Endometrial microvascular endothelial cells (primary cell): Measurements from ENCODE around the gene F2RL2. TPM values are rescaled to one million over a fixed set of nuclear protein-coding genes. Genes with fewer than 3 reads are reported as not detected.
"Not testable (repeated sequence)": the region's sequence is repeated elsewhere in the genome, so short reads cannot be mapped to it uniquely, and the experiment has no call there.

ENCODE experiments used
- in situ Hi-C: cut with HindIII; loops from 2 replicates; pipeline ENCODE4 v1.10.0; 2017; ENCODE audit warnings: low sequenced_read_pairs, low pct_unique_long_range_greater_than_20kb; ENCODE audit errors: inconsistent ontology term
- total RNA-seq: library from RNA; depleted of rRNA; stranded (reverse); fragments of >200 nt; gene quantifications from one replicate; pipeline ENCODE4 v1.2.3, GENCODE V29; 2015; ENCODE audit errors: inconsistent ontology term

Gene F2RL2
- total RNA-seq, 1 donor from 2014 or later = 2.9 TPM

DNA sequence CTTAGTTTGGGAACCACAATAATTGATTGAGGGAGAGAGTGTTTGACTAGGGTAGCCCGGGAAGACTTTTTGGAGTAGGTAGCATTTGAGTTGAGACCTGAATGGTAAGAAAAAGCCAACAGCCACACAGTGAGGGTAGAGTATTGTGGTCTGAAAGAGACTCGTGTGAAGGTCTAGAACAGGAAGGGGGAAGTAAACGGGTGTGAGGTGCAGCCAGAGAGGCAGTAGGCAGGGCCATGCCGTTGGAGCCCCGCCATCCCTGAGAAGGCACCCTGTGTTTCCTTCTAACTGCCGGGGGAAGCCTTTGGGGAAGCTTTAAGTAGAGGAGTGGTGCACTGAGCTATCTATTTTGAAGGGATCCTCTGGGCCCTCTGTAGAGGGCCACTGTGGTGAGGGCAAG lies 3.5 kb upstream of the F2RL2 start:
- in situ Hi-C loops = no loop called here

DNA sequence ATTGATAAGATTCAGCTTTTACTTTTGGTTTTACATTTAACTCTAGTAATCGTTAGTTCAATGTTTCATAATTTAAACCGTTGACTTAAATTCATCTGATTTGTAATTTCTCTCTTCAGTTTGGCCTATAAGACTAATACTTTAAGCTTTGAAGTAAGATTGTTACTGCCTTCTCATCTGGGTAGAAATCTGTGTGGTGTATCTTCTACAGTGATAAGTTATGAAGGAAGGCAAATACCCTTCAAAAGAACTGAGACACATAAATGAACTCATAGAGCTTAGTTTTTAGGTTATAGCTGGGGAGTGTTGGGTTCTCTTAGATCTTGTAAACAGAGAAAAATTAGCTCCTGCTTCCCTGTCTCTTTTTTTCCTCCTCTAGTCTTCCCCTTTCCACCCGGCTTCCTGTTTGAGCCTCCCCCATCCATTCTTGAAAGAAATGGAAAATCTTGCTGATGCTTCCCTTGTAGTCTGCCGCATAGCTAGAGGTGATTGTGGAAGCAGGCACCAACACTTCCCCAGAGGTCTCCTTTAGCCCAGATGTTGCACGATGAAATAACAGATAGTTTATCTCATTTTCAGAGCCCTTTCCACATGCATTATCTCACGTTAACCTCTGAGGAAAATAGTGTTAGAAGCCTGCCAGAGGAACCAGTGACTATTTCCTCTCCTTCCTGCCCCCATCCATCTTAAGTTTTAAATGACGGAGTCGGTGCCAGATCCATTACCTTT lies 2.0 kb upstream of the F2RL2 start:
- in situ Hi-C loops = no loop called here

DNA sequence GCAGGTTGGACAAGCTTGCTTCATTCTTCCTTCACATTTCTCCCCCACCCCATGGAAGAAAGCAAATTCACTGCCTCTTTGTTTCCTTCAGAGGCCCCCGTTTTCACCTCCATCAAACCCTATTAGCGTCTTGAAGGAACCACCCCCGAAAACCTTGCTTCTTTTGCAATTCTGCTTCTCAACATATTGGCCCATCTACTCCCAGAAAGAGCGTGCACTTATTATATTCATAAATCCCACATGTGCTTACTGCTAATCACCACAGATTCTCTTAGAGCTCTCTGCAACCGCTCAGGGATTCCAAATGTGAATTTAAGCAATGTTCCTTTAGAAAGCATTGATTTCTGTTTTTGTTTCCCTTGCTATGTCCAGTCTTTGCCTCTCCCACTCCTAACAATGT lies 1.1 kb downstream of the F2RL2 start:
- in situ Hi-C loops = no loop called here

DNA sequence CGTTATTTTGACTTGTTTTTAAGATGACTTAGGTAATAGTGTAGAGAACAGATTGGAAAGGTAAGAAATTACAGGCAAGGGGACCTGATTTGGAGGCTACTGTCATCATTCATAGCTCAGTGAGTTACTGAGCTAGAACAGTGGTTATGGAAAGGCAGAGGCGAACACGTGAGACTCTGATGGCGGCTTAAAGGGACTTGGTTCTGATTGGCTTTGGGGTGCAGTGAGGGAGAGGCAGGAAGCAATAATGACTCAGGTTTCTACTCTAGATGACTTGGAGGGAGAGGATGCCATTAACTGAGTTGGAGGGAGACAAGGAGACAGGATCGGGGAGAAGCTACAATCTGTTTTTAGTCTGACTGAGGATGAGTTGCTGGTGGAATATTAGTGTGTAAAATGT lies 3.0 kb downstream of the F2RL2 start:
- in situ Hi-C loops = no loop called here

DNA sequence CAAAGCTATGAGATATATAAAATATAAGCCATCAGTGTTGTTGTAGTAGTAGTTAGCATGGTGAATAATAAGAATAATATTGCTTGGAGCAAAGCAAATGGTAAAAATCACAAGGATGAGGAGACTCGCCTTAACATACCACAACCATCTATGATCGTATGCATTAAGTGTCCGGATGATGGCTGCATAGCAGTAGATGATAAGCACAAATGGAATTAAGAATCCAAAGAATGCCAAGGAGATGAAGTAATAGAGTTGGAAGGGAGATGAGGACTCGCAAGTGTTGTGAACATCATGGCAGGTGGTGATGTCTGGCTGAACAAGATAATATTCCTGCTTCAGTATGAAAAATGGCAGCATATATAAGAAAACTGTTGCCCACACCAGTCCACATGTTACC lies 5.5 kb downstream of the F2RL2 start:
- in situ Hi-C loops = no loop called here

DNA sequence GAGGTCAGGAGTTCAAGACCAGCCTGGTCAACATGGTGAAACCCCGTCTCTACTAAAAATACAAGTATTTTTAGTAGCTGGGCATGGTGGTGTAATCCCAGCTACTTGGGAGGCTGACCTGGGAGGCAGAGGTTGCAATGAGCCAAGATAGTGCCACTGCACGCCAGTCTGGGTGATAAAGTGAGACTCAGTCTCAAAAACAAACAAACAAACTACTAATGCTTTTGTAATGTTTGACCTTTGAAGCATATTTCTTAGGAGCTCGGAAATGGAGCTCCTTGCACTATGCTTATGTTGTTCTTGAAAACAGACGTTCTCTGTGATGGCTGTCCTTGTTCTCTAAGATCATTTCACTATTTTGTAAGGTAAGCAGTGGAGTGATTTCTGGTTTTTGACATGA lies 6.0 kb downstream of the F2RL2 start:
- in situ Hi-C loops = no loop called here

DNA sequence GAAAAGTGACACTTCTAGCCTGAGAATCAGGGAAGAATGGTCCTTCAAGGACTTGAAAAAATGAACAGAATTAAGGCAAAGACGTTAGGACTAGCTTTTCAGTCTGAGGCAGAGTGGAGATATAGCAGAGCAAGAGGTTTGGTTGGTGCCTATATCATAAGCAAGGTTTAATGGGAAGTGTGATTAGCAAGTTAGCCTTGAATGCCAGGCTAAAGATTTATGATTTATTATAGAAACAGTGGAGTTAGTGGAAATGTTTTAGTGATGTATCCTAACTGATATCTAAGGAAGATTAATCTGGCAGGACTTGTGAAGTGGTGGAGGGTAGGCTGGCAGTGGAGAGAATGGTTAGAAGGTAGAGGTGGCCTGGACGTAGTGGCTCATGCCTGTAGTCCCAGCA lies 7.0 kb downstream of the F2RL2 start:
- in situ Hi-C loops = no loop called here

DNA sequence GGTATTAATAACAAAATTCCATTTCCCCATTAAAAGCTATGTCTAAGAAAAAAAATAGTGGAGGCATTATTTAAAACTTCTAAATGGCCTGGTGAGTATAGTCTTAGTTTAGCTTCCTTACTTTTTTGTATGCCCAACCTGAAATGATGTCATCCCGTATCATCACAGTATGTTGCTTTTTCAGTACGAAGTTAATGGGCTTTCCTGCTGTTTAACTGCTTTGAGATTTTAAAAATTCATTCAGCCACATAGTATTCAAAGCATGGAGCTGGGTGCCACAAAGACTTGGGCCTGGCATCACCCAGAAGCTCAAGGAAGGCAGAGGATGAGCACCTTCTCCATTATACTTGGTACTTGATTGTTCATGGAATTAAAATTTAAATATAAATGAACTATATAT lies 7.4 kb downstream of the F2RL2 start:
- in situ Hi-C loops = no loop called here

DNA sequence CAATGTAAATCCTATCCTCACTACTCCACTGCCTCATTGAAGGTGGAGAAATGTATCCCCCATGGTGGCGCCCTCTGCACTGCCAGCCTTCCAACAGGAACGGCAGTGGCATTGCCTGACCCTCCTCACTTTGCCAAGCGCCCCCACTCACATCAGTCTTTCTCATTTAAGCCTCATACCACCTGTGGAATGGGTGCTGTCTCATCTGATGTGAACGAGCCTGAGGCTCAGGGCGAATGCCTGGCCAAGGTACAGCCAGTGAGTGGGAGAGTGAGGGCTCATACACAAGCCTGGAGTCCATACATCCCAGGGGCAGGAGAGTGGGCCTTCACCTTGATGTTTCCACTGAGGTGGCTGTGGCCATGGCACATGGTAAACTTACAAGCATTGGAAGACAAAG lies 10.3 kb downstream of the F2RL2 start:
- in situ Hi-C loops = no loop called here

DNA sequence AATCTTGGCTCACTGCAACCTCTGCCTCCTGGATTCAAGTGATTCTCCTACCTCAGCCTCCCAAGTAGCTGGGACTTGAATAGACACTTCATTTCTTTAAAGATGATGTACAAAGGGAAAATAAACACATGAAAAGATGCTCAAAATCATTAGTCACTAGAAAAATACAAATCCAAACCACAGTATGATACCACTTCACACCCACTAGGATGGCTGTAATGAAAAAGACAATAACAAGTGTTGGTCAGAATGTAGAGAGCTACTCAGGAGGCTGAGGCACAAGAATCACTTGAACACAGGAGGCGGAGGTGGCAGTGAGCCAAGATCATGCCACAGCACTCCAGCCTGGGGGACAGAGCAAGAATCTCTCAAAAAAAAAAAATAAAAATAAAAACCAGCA lies 13.0 kb downstream of the F2RL2 start:
- in situ Hi-C loops = no loop called here

DNA sequence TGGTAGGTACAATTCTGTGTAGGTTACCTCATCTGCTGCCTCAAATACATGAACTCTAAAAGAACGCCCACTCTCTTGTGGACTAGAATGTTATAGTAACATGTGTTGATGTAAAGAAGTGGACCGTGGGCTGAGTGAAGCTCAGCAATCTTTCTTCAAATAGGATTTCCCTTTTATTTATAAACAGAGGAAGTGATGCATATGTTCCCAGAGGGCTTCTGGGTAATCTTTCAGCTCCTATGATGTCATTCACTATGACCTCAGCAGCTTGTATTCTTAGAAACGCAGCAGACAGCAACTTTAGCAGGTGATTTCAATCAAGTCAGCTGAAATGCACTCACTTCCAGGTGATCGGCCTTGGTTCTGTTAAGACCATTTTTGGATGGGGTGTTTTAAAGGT lies 14.4 kb downstream of the F2RL2 start:
- in situ Hi-C loops = no loop called here

DNA sequence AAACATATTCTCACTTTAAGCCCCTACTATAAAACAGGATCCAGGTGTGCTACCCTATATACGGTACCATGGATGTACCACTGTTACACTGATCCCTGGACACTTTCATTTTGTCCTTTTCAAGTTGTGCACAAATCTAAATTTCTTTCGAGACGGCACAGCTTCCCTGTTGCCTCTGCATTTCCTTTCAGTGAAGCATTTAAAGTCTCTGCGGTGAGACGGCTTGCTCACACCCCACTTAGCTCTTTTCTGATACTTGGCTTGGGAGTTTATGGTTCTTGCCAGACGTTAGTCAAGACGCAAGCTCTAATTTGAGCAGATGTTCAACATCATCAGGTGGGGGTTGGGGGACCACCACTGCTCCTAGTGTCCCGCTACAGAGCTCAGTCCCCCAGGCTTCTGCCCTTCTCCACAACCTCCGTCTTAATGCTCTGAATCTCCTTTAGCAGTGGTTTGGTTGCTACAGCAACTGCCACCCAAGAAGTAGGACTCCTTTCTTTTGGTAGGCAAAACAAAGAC lies 15.8 kb downstream of the F2RL2 start:
- in situ Hi-C loops = no loop called here

DNA sequence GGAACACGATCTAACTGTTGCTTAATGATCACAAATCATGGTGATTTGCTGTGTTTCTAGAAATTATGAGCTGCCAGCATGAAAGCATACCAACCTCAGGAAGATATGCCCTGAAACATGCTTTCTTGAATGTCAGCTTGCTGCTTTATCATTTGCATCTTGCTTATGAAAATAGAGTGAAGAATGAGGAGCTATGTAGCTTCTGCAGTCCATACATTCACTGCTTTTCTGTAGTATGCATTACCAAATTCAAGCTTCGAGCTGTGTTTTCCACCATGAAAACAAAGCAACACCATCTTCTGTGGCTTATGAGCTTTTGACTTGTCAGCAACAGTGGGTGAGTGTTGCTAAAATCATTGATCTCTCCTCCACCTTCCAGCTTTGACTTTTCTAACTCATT lies 16.5 kb downstream of the F2RL2 start:
- in situ Hi-C loops = no loop called here

DNA sequence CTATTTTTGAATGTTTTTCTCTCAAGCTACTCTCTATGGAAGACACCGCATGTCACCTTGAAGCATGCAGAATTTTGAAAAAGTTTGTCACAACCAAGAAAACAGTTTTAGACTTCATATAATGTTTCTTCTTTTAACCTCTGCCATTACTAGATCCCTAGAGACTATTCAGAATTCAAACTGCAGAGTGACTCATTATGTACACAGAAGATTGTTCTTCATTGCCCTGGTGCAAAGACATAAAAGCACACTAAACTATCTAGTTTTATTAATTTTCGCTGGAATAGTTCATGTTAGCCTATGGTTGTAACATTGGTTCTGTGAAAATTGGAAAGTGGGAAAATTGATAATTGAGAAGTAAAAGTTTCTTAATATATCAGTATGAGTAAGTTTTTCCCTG lies 18.4 kb downstream of the F2RL2 start:
- in situ Hi-C loops = no loop called here

DNA sequence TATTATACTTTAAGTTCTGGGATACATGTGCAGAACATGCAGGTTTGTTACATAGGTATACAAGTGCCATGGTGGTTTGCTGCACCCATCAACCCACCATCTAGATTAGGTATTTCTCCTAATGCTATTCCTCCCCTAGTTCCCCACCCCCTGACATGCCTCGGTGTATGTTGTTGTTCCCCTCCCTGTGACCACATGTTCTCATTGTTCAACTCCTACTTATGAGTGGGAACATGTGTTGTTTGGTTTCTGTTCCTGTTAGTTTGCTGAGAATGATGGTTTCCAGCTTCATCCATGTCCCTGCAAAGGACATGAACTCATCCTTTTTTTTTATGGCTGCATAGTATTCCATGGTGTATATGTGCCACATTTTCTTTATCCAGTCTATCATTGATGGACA lies 19.2 kb downstream of the F2RL2 start:
- in situ Hi-C loops = not testable (repeated sequence)

DNA sequence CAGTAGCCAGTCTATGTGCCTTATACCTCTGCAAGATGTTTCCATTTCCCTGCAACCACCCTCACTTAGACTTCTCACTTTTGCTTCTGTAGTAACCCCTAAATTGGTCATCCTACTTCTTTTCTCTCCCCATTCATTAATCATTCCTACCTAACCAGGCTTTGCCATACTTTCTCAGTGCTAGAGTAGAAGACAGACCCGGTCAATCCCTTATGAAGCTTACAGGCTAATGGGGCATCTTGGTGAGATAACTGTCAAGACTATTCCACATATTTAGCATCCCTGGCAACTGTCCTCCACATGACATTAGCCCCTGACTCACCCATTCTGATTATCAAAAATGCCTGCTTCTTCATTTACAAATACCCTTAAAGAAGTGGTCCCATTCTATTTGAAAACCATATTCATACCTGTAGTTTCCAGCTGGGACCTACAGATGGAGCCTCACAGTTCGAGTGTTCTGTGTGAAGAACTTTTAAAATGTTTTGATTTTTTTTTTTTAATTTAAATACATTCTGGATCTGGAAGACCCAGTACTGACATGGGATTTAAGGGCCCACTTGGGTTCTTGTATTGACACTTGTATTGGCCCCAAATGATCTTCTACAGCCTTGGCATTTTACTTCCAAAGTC lies 21.0 kb downstream of the F2RL2 start:
- in situ Hi-C loops = no loop called here

DNA sequence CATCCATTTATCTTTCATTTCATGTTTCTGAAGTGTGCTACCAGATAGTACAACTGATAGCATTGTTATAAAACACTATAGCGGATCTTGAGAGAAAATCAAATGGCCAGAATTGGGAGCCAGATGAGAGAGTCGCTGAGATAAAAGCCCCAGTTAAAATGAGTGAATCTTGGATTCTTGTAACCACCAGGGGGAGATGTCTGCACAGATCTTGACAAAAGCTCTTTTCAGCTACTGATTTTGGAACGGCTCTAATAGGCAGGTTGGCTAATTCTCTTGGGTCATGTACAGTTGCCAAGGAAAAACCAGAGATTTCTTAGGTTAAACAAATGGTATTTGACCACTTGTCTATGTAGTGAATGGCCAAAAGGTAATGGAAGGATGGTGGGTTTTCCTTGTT lies 21.7 kb downstream of the F2RL2 start:
- in situ Hi-C loops = no loop called here

DNA sequence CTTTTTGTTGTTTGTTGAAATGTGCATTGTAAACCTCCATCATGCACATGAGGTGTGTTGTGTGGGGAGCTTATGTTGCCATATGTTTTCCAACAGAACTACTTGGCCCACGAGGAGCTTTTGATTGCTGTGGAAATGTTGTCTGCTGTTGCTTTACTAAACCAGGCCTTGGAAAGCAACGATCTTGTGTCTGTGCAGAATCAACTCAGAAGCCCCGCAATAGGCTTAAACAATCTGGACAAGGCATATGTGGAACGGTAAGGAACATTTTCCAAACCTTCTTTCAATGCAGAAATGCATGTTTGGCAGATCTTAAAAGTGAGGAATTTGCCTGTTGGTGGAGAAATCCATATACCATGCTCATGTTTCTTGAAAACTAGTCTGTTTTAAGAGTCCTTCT lies 22.5 kb downstream of the F2RL2 start:
- in situ Hi-C loops = no loop called here

DNA sequence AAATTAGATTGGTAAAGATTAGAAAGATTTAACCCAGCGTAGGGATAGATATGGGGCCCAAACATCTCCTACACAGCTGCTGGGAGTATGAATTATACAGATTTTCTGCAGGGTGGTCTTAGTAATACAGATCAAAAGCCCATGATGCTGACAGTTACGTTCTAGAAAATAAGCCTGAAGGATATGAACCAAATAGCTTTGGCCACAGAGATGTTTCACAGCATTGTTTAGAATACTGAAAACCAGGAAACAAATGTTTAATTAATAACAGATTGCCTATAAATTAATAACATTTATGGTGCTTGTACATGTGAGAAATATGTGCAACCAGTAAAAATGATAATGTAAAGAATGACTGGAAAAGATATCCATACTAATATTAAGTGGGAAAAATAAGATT lies 24.7 kb downstream of the F2RL2 start:
- in situ Hi-C loops = no loop called here

DNA sequence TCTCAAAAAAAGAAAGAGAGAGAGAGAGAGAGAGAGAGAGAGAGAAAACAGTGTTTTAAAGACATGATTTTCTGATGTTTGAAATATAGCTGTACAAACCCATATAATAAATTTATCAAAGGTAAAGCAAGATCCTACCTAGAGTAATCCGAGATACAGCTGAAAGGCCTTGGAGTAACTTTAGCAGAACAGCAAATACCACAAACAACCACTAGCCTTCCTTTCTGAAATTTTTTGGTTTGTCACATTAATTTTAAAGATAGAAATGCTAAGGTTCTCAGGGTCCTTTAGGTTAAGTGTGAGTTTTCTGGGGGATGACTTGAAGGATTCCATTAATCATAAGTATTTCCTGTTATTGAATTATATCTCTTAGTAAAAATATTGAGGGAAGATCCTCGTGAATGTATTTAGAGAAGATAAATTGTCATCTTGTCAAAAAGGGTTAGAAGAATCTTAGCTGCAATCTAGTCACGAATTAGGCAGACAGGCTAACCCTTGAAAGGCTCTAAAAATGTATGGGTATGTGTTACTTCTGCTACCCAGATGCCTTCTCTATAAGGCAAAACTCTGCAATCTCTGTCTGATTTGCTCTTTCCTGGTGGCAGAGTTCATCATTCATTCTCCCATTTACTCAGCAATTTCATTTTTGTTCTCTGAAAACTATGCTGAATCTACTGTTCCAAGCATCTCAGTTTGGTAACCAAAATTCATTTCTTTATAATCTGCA lies 27.3 kb downstream of the F2RL2 start:
- in situ Hi-C loops = no loop called here
